K562 (cell line): ENCODE measurements around the gene CACNB2. TPM values are rescaled to one million over a fixed set of nuclear protein-coding genes. Genes with fewer than 3 reads are reported as not detected.

Experiments
- ATAC-seq: fragments of 200-7000 bp; cut with Tn5 transposase; 3 replicates; pipeline ENCODE4 v1.9.1; 2020; ENCODE audit warnings: moderate library complexity
- BruUV-seq: library from RNA; stranded (reverse); fragments of 400-500 nt; replicated peaks from 2 replicates; lab custom pipeline; 2021; lab: Mats Ljungman, UMichigan
- CTCF ChIA-PET: fragments of 300-600 bp; formaldehyde crosslinking; extraction: SDS; loops from one replicate; lab custom pipeline; 2021; ENCODE audit warnings: low intra/inter-chr PET ratio; lab: Yijun Ruan, JAX
- POLR2A ChIA-PET: fragments of 300-600, 350-650 bp; sonication (Branson Sonifier 250); formaldehyde crosslinking; extraction: SDS; loops from one replicate; lab custom pipeline; 2021; ENCODE audit warnings: antibody characterized with exemption, inconsistent platforms; lab: Yijun Ruan, JAX
- DNase-seq, 4 experiments: peaks; one replicate each; pipeline versions ENCODE4 v3.0.0 to v3.0.0-alpha.2; 2011 to 2018; ENCODE audit warnings: low spot score in 3 of 4, mixed read lengths in 3 of 4; ENCODE audit errors: extremely low read depth in 1 of 4
- FAIRE-seq: peaks from 2 replicates; lab custom pipeline; 2011; peaks lifted over from hg19 to GRCh38; lab: Jason Lieb, UNC
- H2AFZ ChIP-seq: 2 replicates; pipeline ENCODE4 v1.6.0; 2011; ENCODE audit warnings: low read depth, low read length, control low read depth, inconsistent platforms
- H3K27ac ChIP-seq: fragments of 200-600 bp; 3 replicates; pipeline ENCODE4 v1.8.0; 2011; ENCODE audit warnings: low read depth, mild to moderate bottlenecking, control low read depth, inconsistent platforms, low read length, moderate library complexity, mixed read lengths; ENCODE audit errors: extremely low read depth
- H3K27me3 ChIP-seq, 2 experiments: fragments of 300-600 bp in 1 of 2; 2 replicates in 1 of 2; 3 replicates in 1 of 2; pipeline versions ENCODE4 v1.6.0 to v1.8.0; 2011; ENCODE audit warnings: inconsistent platforms in 2 of 2, low read length in 2 of 2, mild to moderate bottlenecking in 1 of 2, mixed read lengths in 1 of 2, moderate library complexity in 1 of 2; ENCODE audit not compliant: control insufficient read depth in 2 of 2, insufficient read depth in 2 of 2
- H3K36me3 ChIP-seq: fragments of 300-600 bp; 3 replicates; pipeline ENCODE4 v1.8.0; 2011; ENCODE audit warnings: mild to moderate bottlenecking, low read length, inconsistent platforms; ENCODE audit not compliant: control insufficient read depth, insufficient read depth
- H3K4me1 ChIP-seq, 2 experiments: fragments of 200-600 bp in 1 of 2; replicated peaks in 1 of 2; 2 replicates in 1 of 2; 3 replicates in 1 of 2; pipeline versions ENCODE4 v1.5.1 to v1.8.0; 2011; ENCODE audit warnings: inconsistent platforms in 2 of 2, low read length in 2 of 2, mild to moderate bottlenecking in 1 of 2, mixed read lengths in 1 of 2, moderate library complexity in 1 of 2; ENCODE audit not compliant: control insufficient read depth in 2 of 2, insufficient read depth in 2 of 2
- H3K4me2 ChIP-seq: 2 replicates; pipeline ENCODE4 v1.6.1; 2011; ENCODE audit warnings: low read length, control low read depth, inconsistent platforms, mixed read lengths; ENCODE audit not compliant: insufficient read depth
- H3K4me3 ChIP-seq: fragments of 200-600 bp; sonication (generic), shearing (Covaris generic); 2 replicates; pipeline ENCODE4 v1.5.1; 2016; ENCODE audit warnings: control low read depth, inconsistent platforms
- H3K79me2 ChIP-seq: fragments of 200-600 bp; 3 replicates; pipeline ENCODE4 v1.8.0; 2011; ENCODE audit warnings: low read length, inconsistent platforms; ENCODE audit not compliant: control insufficient read depth, insufficient read depth
- H3K9ac ChIP-seq, 2 experiments: 2 replicates each; pipeline versions ENCODE4 v1.6.0 to v1.6.1; 2011; ENCODE audit warnings: low read depth in 2 of 2, low read length in 2 of 2, control low read depth in 1 of 2, inconsistent platforms in 1 of 2, mild to moderate bottlenecking in 1 of 2, mixed read lengths in 1 of 2; ENCODE audit not compliant: insufficient read depth in 1 of 2
- H3K9me1 ChIP-seq: one replicate; pipeline ENCODE4 v1.6.0; 2011; ENCODE audit warnings: inconsistent platforms, mild to moderate bottlenecking, low read length, moderate library complexity; ENCODE audit not compliant: control insufficient read depth, insufficient read depth
- H3K9me3 ChIP-seq: replicated peaks from 2 replicates; pipeline ENCODE4 v1.5.1; 2011; ENCODE audit warnings: low read depth, low read length, inconsistent platforms; ENCODE audit not compliant: control insufficient read depth, insufficient read depth
- H4K20me1 ChIP-seq: replicated peaks from 2 replicates; pipeline ENCODE4 v1.6.1; 2011; ENCODE audit warnings: low read length, inconsistent platforms, mixed read lengths; ENCODE audit not compliant: control insufficient read depth, insufficient read depth
- ARID1B ChIP-seq: fragments of 450-650 bp; IDR thresholded peaks from 2 replicates; pipeline ENCODE4 v1.6.1; 2016; ENCODE audit warnings: antibody characterized with exemption, mild to moderate bottlenecking, inconsistent platforms
- CC2D1A ChIP-seq: fragments of 450-650 bp; IDR thresholded peaks from 2 replicates; pipeline ENCODE4 v1.6.1; 2017; ENCODE audit warnings: mild to moderate bottlenecking
- CHD1 ChIP-seq: fragments of 200-600 bp; sonication (generic); IDR thresholded peaks from one replicate; pipeline ENCODE4 v1.6.1; 2012; ENCODE audit warnings: mild to moderate bottlenecking, moderate library complexity, low read length, inconsistent platforms
- ESRRB ChIP-seq: fragments of 250-450 bp; sonication (Bioruptor Pico); IDR thresholded peaks from 2 replicates; pipeline ENCODE4 v1.5.0; 2020; ENCODE audit warnings: mild to moderate bottlenecking, moderate library complexity, borderline replicate concordance
- HOXB6 ChIP-seq: fragments of 250-450 bp; sonication (Bioruptor Pico); IDR thresholded peaks from 2 replicates; pipeline ENCODE4 v1.5.1; 2022; ENCODE audit warnings: mild to moderate bottlenecking, borderline replicate concordance
- JUND ChIP-seq, 2 experiments: IDR thresholded peaks; 2 replicates in 1 of 2; 3 replicates in 1 of 2; pipeline ENCODE4 v1.6.1; 2011; ENCODE audit warnings: borderline replicate concordance in 2 of 2, low read depth in 2 of 2, low read length in 2 of 2, improper control_type of control experiment in 1 of 2, missing biosample characterization in 1 of 2, missing genetic modification characterization in 1 of 2, missing genetic modification reagents in 1 of 2
- KAT8 ChIP-seq: fragments of 450-650 bp; IDR thresholded peaks from 2 replicates; pipeline ENCODE4 v1.6.1; 2016; ENCODE audit warnings: low read depth, mild to moderate bottlenecking
- MEIS2 ChIP-seq: fragments of 450-650 bp; IDR thresholded peaks from 2 replicates; pipeline ENCODE4 v1.6.1; 2014; ENCODE audit warnings: mild to moderate bottlenecking; ENCODE audit not compliant: partially characterized antibody
- RBM17 ChIP-seq: fragments of 200-400 bp; formaldehyde crosslinking; IDR thresholded peaks from 2 replicates; pipeline ENCODE4 v1.6.1; 2017; ENCODE audit warnings: low read depth, mild to moderate bottlenecking, low read length, borderline replicate concordance
- SREBF1 ChIP-seq: fragments of 150-350 bp; IDR thresholded peaks from 2 replicates; pipeline ENCODE4 v1.6.1; 2014; ENCODE audit warnings: antibody characterized with exemption, low read depth, low read length, borderline replicate concordance
- ZZZ3 ChIP-seq: fragments of 450-650 bp; IDR thresholded peaks from 2 replicates; pipeline ENCODE4 v1.6.1; 2016; ENCODE audit warnings: antibody characterized with exemption, mild to moderate bottlenecking, moderate library complexity
- WGBS: fragments of 100-300 bp; shearing (Covaris generic); methylation state at CpG from one replicate; pipeline ENCODE4 v1.1.6; 2016; ENCODE audit warnings: low coverage, mixed read lengths; ENCODE audit not compliant: insufficient coverage; ENCODE audit errors: missing lambda C conversion rate; 5-methylcytosine and 5-hydroxymethylcytosine counted together
- in situ Hi-C: fragments of 300-500 bp; cut with MboI; formaldehyde crosslinking; loops from 4 replicates; pipeline ENCODE4 v1.15.0; 2018; ENCODE audit warnings: inconsistent platforms, mixed read lengths
- intact Hi-C: fragments of 100-400 bp; cut with micrococcal nuclease; formaldehyde crosslinking; loops from 2 replicates; pipeline ENCODE4 v1.14.2; 2022
- polyA plus RNA-seq, 8 experiments: library from polyadenylated mRNA; depleted of rRNA in 4 of 8; stranded (reverse) in 5 of 8; unstranded in 3 of 8; fragments of >200 nt; fragmentation: Nextera tagmentation in 2 of 8; fragmentation: Illumina TruSeq in 1 of 8; extraction: Ambion mirVana in 2 of 8; extraction: Trizol in 1 of 8; gene quantifications; 2 replicates each; pipeline versions ENCODE4 v1.2.1 to v1.2.3, GENCODE V29; 2011 to 2014; ENCODE audit warnings: inconsistent platforms in 1 of 8, missing spikeins in 1 of 8
- total RNA-seq, 7 experiments: library from RNA; depleted of rRNA in 6 of 7; stranded (reverse); fragments of >200 nt in 6 of 7; fragmentation: Illumina TruSeq in 2 of 7; extraction: Trizol in 2 of 7; gene quantifications; 2 replicates each; pipeline versions ENCODE4 v1.2.1 to v1.2.3, GENCODE V29; 2011 to 2021; ENCODE audit warnings: low replicate concordance in 1 of 7
- TF ChIP-seq, protein P1 (sequence below), 2 experiments: fragments of 450-650 bp in 1 of 2; sonication (generic) in 1 of 2; formaldehyde crosslinking in 1 of 2; IDR thresholded peaks in 1 of 2; conservative IDR thresholded peaks in 1 of 2; 2 replicates each; pipeline versions ENCODE4 v1.6.1 to v1.8.1; 2016 to 2023; ENCODE audit warnings: mild to moderate bottlenecking in 2 of 2, moderate library complexity in 2 of 2, inconsistent platforms in 1 of 2, missing genetic modification reagents in 1 of 2
- TF ChIP-seq, protein P2 (sequence below): fragments of 450-650 bp; IDR thresholded peaks from 2 replicates; pipeline ENCODE4 v1.6.1; 2017; ENCODE audit warnings: mild to moderate bottlenecking, moderate library complexity

Gene CACNB2
- total and polyA plus RNA-seq, 9 of the 15 experiments (the other 6 are each of a cell fraction or from before 2014, with no cell fraction given) = 1.8 to 2.2 TPM; not detected in 7

DNA sequence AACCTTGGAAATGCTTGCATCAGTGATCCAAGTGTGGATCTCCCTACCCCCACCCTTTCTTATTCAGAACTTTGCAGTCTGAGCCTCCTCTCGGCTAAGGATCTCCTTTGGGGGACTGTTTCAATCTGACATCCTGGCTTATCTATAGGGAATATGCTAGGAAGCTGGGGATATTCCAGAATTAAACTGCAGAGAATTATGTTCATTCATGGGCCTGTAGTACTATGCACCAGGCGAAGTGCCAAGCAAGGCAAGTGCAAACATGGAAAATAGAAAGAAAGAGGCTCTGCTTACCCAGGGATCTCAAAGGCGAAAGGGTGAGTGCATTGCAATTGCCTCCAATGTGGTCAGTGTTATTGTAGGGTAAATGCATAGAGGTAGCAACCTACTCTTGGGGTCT, 96.5 kb downstream of the CACNB2 start:
- Histone ChIP-seq H3K27ac (no peak overlapping the region), H2AFZ (no peak overlapping the region), H3K4me3 (no peak overlapping the region), H3K27me3 (peaks cover 0 to 4% of the 10 kb centered on the region in 2 experiments; a peak in 1 of 5 replicates), H3K9ac (no peak overlapping the region), H4K20me1 (no peaks in the 10 kb centered on the region), H3K36me3 (no peaks in the 10 kb centered on the region), H3K4me2 (no peak overlapping the region), H3K79me2 (no peaks in the 10 kb centered on the region), H3K9me3 (no peaks in the 10 kb centered on the region), H3K9me1 (no peaks in the 10 kb centered on the region), H3K4me1 (no peaks in the 10 kb centered on the region)
- ATAC-seq = no peak
- TF ChIP-seq, protein P1, sequence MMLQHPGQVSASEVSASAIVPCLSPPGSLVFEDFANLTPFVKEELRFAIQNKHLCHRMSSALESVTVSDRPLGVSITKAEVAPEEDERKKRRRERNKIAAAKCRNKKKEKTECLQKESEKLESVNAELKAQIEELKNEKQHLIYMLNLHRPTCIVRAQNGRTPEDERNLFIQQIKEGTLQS (IDR thresholded peaks at IDR 0.05) = no peak
- TF ChIP-seq, protein P1 (CRISPR knock-in tag; conservative IDR thresholded peaks at IDR 0.05) = no peak
- TF ChIP-seq ESRRB (CRISPR knock-in tag) (no peak), HOXB6 (CRISPR knock-in tag) (no peak), KAT8 (no peak), ZZZ3 (no peak), MEIS2 (no peak), SREBF1 (no peak), RBM17 (no peak), CC2D1A (no peak), ARID1B (no peak), CHD1 (no peak), JUND (IDR thresholded peaks at IDR 0.05; ENCODE audit: borderline replicate concordance, low read depth, low read length) (no peak), JUND (tag; IDR thresholded peaks at IDR 0.05; ENCODE audit: borderline replicate concordance, low read depth, low read length) (no peak)
- TF ChIP-seq, protein P2, sequence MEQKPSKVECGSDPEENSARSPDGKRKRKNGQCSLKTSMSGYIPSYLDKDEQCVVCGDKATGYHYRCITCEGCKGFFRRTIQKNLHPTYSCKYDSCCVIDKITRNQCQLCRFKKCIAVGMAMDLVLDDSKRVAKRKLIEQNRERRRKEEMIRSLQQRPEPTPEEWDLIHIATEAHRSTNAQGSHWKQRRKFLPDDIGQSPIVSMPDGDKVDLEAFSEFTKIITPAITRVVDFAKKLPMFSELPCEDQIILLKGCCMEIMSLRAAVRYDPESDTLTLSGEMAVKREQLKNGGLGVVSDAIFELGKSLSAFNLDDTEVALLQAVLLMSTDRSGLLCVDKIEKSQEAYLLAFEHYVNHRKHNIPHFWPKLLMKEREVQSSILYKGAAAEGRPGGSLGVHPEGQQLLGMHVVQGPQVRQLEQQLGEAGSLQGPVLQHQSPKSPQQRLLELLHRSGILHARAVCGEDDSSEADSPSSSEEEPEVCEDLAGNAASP = no peak
- DNase-seq = no peak
- 3% methylated on average over 3 of the region's 3 CpGs for WGBS
- intact Hi-C loops (loop anchor here (10.0 kb wide), 1 partner anchor 942 kb away; no protein-coding TSS in a partner anchor), in situ Hi-C loops (loop anchor here (25.0 kb wide), 2 partner anchors 949 to 1399 kb away; no protein-coding TSS in a partner anchor)
- no TSS peak for BruUV-seq
- ChIA-PET POLR2A (no interaction called here), CTCF (no interaction called here)
- FAIRE-seq = no peak
